ENCODE measurements around the gene RBM20.

The RBM20 gene

GRCh38 chr10:110694263-110694662, 50.1 kb downstream of the RBM20 start:
- TF ChIP-seq REST (IDR thresholded peaks at IDR 0.05; ENCODE audit: insufficient replicate concordance, low read depth) (no peak), SPI1 (IDR thresholded peaks at IDR 0.05; ENCODE audit: borderline replicate concordance, low read depth) (no peak), GABPA (IDR thresholded peaks at IDR 0.05; ENCODE audit: low read depth) (no peak), CTCF (IDR thresholded peaks at IDR 0.05; ENCODE audit: insufficient read depth, low read length) (no peak)
- no peak for DNase-seq (ENCODE audit: low read depth in 1 of 2, low spot score in 1 of 2)
- Histone ChIP-seq H3K27ac (replicated peaks) (no peak overlapping the region), H3K4me3 (replicated peaks; ENCODE audit: insufficient read depth, low read length) (no peak overlapping the region), H3K27me3 (ENCODE audit: insufficient read depth, poor library complexity, severe bottlenecking) (no peaks in the 10 kb centered on the region)

GRCh38 chr10:110694820-110695538, 50.8 kb downstream of the RBM20 start:
- Histone ChIP-seq H3K27me3 (ENCODE audit: insufficient read depth, poor library complexity, severe bottlenecking) (no peaks in the 10 kb centered on the region), H3K27ac (replicated peaks) (no peak overlapping the region), H3K4me3 (replicated peaks; ENCODE audit: insufficient read depth, low read length) (no peak overlapping the region)
- TF ChIP-seq CTCF (IDR thresholded peaks at IDR 0.05; ENCODE audit: insufficient read depth, low read length), result no peak
- TF ChIP-seq SPI1 (IDR thresholded peaks at IDR 0.05; ENCODE audit: borderline replicate concordance, low read depth), result no peak
- TF ChIP-seq REST (IDR thresholded peaks at IDR 0.05; ENCODE audit: insufficient replicate concordance, low read depth), result no peak
- TF ChIP-seq GABPA (IDR thresholded peaks at IDR 0.05; ENCODE audit: low read depth), result no peak
- no peak for TF ChIP-seq POLR2AphosphoS5 (IDR thresholded peaks at IDR 0.05; ENCODE audit: low read depth)
- DNase-seq (ENCODE audit: low read depth in 1 of 2, low spot score in 1 of 2), result no peak

GRCh38 chr10:110695539-110695886, 51.4 kb downstream of the RBM20 start:
- Histone ChIP-seq H3K4me3 (replicated peaks; ENCODE audit: insufficient read depth, low read length) (no peak overlapping the region), H3K27me3 (ENCODE audit: insufficient read depth, poor library complexity, severe bottlenecking) (no peaks in the 10 kb centered on the region), H3K27ac (replicated peaks) (no peak overlapping the region)
- no peak for DNase-seq (ENCODE audit: low read depth in 1 of 2, low spot score in 1 of 2)
- TF ChIP-seq CTCF (IDR thresholded peaks at IDR 0.05; ENCODE audit: insufficient read depth, low read length) (no peak), POLR2AphosphoS5 (IDR thresholded peaks at IDR 0.05; ENCODE audit: low read depth) (no peak), REST (IDR thresholded peaks at IDR 0.05; ENCODE audit: insufficient replicate concordance, low read depth) (no peak), SPI1 (IDR thresholded peaks at IDR 0.05; ENCODE audit: borderline replicate concordance, low read depth) (no peak), GABPA (IDR thresholded peaks at IDR 0.05; ENCODE audit: low read depth) (no peak)
